OCI-LY7 (cell line): ENCODE data around the gene DHODH. TPM values are rescaled to one million over a fixed set of nuclear protein-coding genes. Genes with fewer than 3 reads are reported as not detected.

Experiments
- BruUV-seq: library from RNA; stranded (reverse); fragments of 400-500 nt; replicated peaks from 2 replicates; lab custom pipeline; 2021; lab: Mats Ljungman, UMichigan
- CTCF ChIA-PET: fragments of 300-600 bp; sonication (Branson Sonifier 250); formaldehyde crosslinking; loops from one replicate; lab custom pipeline; 2022; ENCODE audit warnings: antibody characterized with exemption; ENCODE audit not compliant: unreplicated experiment; lab: Charles Lee
- POLR2A ChIA-PET: fragments of 300-600 bp; sonication (Branson Sonifier 250); formaldehyde crosslinking; loops from one replicate; lab custom pipeline; 2022; ENCODE audit warnings: antibody characterized with exemption; lab: Charles Lee
- DNase-seq: peaks from one replicate; pipeline ENCODE4 v3.0.0-alpha.2; 2015; ENCODE audit warnings: low spot score
- H2AFZ ChIP-seq: fragments of 200-600 bp; sonication (generic), shearing (Covaris generic); 2 replicates; pipeline ENCODE4 v1.6.1; 2014; ENCODE audit warnings: mild to moderate bottlenecking, antibody characterized with exemption, low read length, moderate library complexity
- H3K27ac ChIP-seq: fragments of 200-600 bp; sonication (generic); 2 replicates; pipeline ENCODE4 v1.5.1; 2014; ENCODE audit warnings: mixed run types, low read depth, mild to moderate bottlenecking, moderate library complexity, low read length, inconsistent platforms; ENCODE audit not compliant: poor library complexity, severe bottlenecking
- H3K36me3 ChIP-seq: fragments of 200-600 bp; sonication (generic); 2 replicates; pipeline ENCODE4 v1.6.1; 2014; ENCODE audit warnings: mild to moderate bottlenecking, antibody characterized with exemption, low read length, moderate library complexity, mixed read lengths; ENCODE audit not compliant: insufficient read depth
- H3K4me1 ChIP-seq: fragments of 200-600 bp; sonication (generic); 2 replicates; pipeline ENCODE4 v1.5.1; 2014; ENCODE audit warnings: mild to moderate bottlenecking, low read length; ENCODE audit not compliant: insufficient read depth, poor library complexity, severe bottlenecking
- H3K4me2 ChIP-seq: fragments of 200-600 bp; sonication (generic); 2 replicates; pipeline ENCODE4 v1.6.1; 2014; ENCODE audit warnings: mild to moderate bottlenecking, low read length
- H3K4me3 ChIP-seq: fragments of 200-600 bp; sonication (generic); 2 replicates; pipeline ENCODE4 v1.5.1; 2014; ENCODE audit warnings: mild to moderate bottlenecking, low read depth, low read length; ENCODE audit not compliant: poor library complexity, severe bottlenecking
- H3K79me2 ChIP-seq: fragments of 200-600 bp; sonication (generic); 2 replicates; pipeline ENCODE4 v1.6.1; 2016; ENCODE audit warnings: low read depth, mild to moderate bottlenecking, low read length, moderate library complexity, mixed read lengths; ENCODE audit not compliant: insufficient read depth
- H3K9me2 ChIP-seq: fragments of 200-600 bp; sonication (generic); 2 replicates; pipeline ENCODE4 v1.6.1; 2016; ENCODE audit warnings: mild to moderate bottlenecking, low read length, mixed read lengths; ENCODE audit not compliant: insufficient read depth
- H3K9me3 ChIP-seq: fragments of 200-600 bp; sonication (generic); 2 replicates; pipeline ENCODE4 v1.6.1; 2014; ENCODE audit warnings: mild to moderate bottlenecking, mixed run types, low read length, mixed read lengths
- H4K20me1 ChIP-seq: fragments of 200-600 bp; sonication (generic); 2 replicates; pipeline ENCODE4 v1.6.1; 2014; ENCODE audit warnings: mild to moderate bottlenecking, antibody characterized with exemption, low read length, moderate library complexity, mixed read lengths; ENCODE audit not compliant: insufficient read depth
- EZH2phosphoT487 ChIP-seq: fragments of 200-600 bp; sonication (generic); IDR thresholded peaks from 2 replicates; pipeline ENCODE4 v1.6.1; 2018; ENCODE audit warnings: low read depth, borderline replicate concordance, mild to moderate bottlenecking, mixed run types, antibody characterized with exemption, low read length, moderate library complexity, mixed read lengths
- intact Hi-C: fragments of 100-400 bp; cut with micrococcal nuclease; formaldehyde crosslinking; loops from one replicate; pipeline ENCODE4 v1.10.0; 2022; ENCODE audit not compliant: unreplicated experiment
- total RNA-seq, 2 experiments: library from RNA; depleted of rRNA in 1 of 2; stranded (reverse); fragments of >200 nt in 1 of 2; shearing (Covaris generic) in 1 of 2; gene quantifications; 2 replicates each; pipeline ENCODE4 v1.2.3, GENCODE V29; 2014 to 2022
- TF ChIP-seq, protein P1 (sequence below): fragments of 200-600 bp; sonication (generic); conservative IDR thresholded peaks from 2 replicates; pipeline ENCODE4 v1.5.1; 2014; ENCODE audit warnings: mild to moderate bottlenecking, antibody characterized with exemption, low read length, moderate library complexity, mixed read lengths

DHODH gene
- total RNA-seq, 2 experiments from 2014 or later = 12.3 to 20.9 TPM

DNA sequence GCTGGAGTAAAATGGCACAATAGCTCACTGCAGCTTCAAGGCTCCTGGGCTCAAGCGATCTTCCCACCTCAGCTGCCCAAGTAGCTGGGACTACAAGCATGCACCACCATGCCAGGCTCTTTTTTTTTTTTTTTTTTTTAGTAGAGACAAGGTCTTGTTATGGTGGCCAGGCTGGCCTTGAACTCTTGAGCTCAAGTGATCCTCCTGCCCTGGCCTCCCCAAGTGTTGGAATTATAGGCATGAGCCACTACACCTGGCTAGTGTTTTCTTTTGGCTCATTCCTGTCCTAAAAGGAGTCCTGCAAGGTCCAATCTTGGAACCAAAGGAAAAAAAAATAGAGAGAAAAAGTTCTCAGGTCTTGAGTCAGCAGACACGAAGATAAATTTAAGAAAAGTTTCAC is 39.2 kb upstream of the DHODH start:
- H3K36me3 ChIP-seq = no peaks in the 10 kb centered on the region
- POLR2A ChIA-PET = interaction anchor here (0.6 to 0.9 kb wide), 2 partner anchors 13 to 149 kb away, joined by 4 to 5 read pairs; no protein-coding TSS in a partner anchor
- BruUV-seq = no TSS peak

GRCh38 chr16:71971571-71971970 is 37.0 kb upstream of the DHODH start:
- BruUV-seq = no TSS peak
- ChIA-PET CTCF (no interaction called here), POLR2A (interaction anchor here (0.6 kb wide), 1 partner anchor 300 kb away, joined by 3 read pairs; no protein-coding TSS in a partner anchor)

More for the DNA sequence above, 39.2 kb upstream of the DHODH start:
- intact Hi-C loops = no loop called here
- Histone ChIP-seq H3K4me1 (no peaks in the 10 kb centered on the region), H3K27ac (no peak overlapping the region), H3K9me3 (no peaks in the 10 kb centered on the region), H3K4me3 (no peak overlapping the region), H2AFZ (no peak overlapping the region), H3K9me2 (no peaks in the 10 kb centered on the region), H3K4me2 (no peak overlapping the region), H3K79me2 (no peaks in the 10 kb centered on the region), H4K20me1 (no peaks in the 10 kb centered on the region)
- DNase-seq = no peak
- TF ChIP-seq, protein P1, sequence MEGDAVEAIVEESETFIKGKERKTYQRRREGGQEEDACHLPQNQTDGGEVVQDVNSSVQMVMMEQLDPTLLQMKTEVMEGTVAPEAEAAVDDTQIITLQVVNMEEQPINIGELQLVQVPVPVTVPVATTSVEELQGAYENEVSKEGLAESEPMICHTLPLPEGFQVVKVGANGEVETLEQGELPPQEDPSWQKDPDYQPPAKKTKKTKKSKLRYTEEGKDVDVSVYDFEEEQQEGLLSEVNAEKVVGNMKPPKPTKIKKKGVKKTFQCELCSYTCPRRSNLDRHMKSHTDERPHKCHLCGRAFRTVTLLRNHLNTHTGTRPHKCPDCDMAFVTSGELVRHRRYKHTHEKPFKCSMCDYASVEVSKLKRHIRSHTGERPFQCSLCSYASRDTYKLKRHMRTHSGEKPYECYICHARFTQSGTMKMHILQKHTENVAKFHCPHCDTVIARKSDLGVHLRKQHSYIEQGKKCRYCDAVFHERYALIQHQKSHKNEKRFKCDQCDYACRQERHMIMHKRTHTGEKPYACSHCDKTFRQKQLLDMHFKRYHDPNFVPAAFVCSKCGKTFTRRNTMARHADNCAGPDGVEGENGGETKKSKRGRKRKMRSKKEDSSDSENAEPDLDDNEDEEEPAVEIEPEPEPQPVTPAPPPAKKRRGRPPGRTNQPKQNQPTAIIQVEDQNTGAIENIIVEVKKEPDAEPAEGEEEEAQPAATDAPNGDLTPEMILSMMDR = no peak
- no peak for TF ChIP-seq EZH2phosphoT487
- CTCF ChIA-PET = no interaction called here

DNA sequence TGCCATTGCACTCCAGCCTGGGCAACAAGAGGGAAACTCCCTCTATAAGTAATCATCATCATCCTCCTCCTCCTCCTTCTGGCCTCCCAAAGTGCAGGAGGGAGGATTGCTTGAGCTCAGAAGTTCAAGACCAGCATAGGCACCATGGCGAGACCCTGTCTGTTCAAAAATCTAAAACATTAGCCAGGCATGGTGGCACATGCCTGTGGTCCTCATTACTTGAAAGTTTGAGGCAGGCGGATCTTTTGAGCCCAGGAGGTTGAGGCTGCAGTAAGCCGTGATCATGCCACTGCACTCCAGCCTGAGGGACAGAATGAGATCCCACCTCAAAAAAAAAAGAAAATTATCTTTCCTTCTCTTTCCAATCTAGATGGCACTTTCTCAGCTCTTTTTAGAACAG is 36.2 kb upstream of the DHODH start:
- no peak overlapping the region for H3K4me3 ChIP-seq
- no TSS peak for BruUV-seq
- H3K36me3 ChIP-seq = no peaks in the 10 kb centered on the region
- no peak overlapping the region for H2AFZ ChIP-seq
- H3K9me3 ChIP-seq = no peaks in the 10 kb centered on the region
- intact Hi-C loops = no loop called here
- DNase-seq = no peak
- no peaks in the 10 kb centered on the region for H4K20me1 ChIP-seq
- POLR2A ChIA-PET = interaction anchor here (0.6 kb wide), 2 partner anchors 407 to 629 kb away, joined by 4 to 5 read pairs; no protein-coding TSS in a partner anchor
- no peaks in the 10 kb centered on the region for H3K79me2 ChIP-seq
- H3K4me2 ChIP-seq = no peak overlapping the region
- CTCF ChIA-PET = no interaction called here
- no peaks in the 10 kb centered on the region for H3K4me1 ChIP-seq
- H3K27ac ChIP-seq = no peak overlapping the region
- no peaks in the 10 kb centered on the region for H3K9me2 ChIP-seq
- TF ChIP-seq, protein P1 = no peak
- TF ChIP-seq EZH2phosphoT487 = no peak

More at GRCh38 chr16:71971571-71971970, 37.0 kb upstream of the DHODH start:
- no peaks in the 10 kb centered on the region for H3K79me2 ChIP-seq
- TF ChIP-seq, protein P1 = no peak
- no peak for TF ChIP-seq EZH2phosphoT487
- H3K9me3 ChIP-seq = no peaks in the 10 kb centered on the region
- DNase-seq = no peak
- H3K9me2 ChIP-seq = no peaks in the 10 kb centered on the region
- H3K4me1 ChIP-seq = no peaks in the 10 kb centered on the region
- H3K4me2 ChIP-seq = no peak overlapping the region
- H2AFZ ChIP-seq = no peak overlapping the region
- no peak overlapping the region for H3K4me3 ChIP-seq
- no peaks in the 10 kb centered on the region for H3K36me3 ChIP-seq
- H4K20me1 ChIP-seq = no peaks in the 10 kb centered on the region
- H3K27ac ChIP-seq = no peak overlapping the region
- intact Hi-C loops = no loop called here
